ELF-1 (cell line): ENCODE results near the gene PALM3.
A peak's percentile ranks its signal among the peaks of the same experiment; 100 is the strongest.

Source experiments
- DNase-seq: peaks from one replicate; pipeline ENCODE4 v3.0.0-alpha.2; 2016; ENCODE audit warnings: low read depth, low spot score

PALM3 gene

DNA sequence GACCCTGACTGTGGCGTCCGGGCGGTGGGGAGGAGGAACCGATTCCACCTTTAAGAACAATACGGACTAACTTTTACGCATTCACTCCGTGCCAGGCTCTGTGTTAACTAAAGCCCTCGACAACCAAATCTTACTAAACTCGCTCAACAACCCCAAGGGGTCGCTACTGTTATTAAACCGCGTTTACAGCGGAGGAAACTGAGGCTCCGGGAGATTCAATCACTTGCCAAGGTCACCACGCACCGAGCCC, 27.5 kb upstream of the PALM3 start:
- DNase-seq = no peak

- no peak for DNase-seq
Observed at GRCh38 chr19:14088634-14089411, 26.9 kb upstream of the PALM3 start.

- DNase-seq = no peak
Observed at GRCh38 chr19:14086098-14086497, 24.2 kb upstream of the PALM3 start.

GRCh38 chr19:14085309-14085995, 23.6 kb upstream of the PALM3 start, which contains the start of gene C19orf67:
Gene C19orf67, minus strand, starts transcription at chr19:14085783. Its CDS starts 156 bp downstream, at chr19:14085627.
- peak; percentile 40 for DNase-seq

- no peak for DNase-seq
Observed at GRCh38 chr19:14082675-14082960, 20.7 kb upstream of the PALM3 start.

GRCh38 chr19:14081797-14082674, 20.2 kb upstream of the PALM3 start:
- no peak for DNase-seq

GRCh38 chr19:14080887-14081796, 19.3 kb upstream of the PALM3 start:
- DNase-seq = peak; percentile 99

GRCh38 chr19:14078411-14078810, 16.5 kb upstream of the PALM3 start:
- no peak for DNase-seq

- no peak for DNase-seq
Observed at GRCh38 chr19:14073925-14074838, 12.3 kb upstream of the PALM3 start.

- DNase-seq = peak; percentile 57
Observed at GRCh38 chr19:14073261-14073924, 11.5 kb upstream of the PALM3 start.

GRCh38 chr19:14072535-14073260, 10.8 kb upstream of the PALM3 start, which contains the start of gene MISP3:
Gene MISP3, plus strand, starts transcription at chr19:14072786. Its CDS starts 524 bp downstream, at chr19:14073310.
- DNase-seq = peak; percentile 42

DNA sequence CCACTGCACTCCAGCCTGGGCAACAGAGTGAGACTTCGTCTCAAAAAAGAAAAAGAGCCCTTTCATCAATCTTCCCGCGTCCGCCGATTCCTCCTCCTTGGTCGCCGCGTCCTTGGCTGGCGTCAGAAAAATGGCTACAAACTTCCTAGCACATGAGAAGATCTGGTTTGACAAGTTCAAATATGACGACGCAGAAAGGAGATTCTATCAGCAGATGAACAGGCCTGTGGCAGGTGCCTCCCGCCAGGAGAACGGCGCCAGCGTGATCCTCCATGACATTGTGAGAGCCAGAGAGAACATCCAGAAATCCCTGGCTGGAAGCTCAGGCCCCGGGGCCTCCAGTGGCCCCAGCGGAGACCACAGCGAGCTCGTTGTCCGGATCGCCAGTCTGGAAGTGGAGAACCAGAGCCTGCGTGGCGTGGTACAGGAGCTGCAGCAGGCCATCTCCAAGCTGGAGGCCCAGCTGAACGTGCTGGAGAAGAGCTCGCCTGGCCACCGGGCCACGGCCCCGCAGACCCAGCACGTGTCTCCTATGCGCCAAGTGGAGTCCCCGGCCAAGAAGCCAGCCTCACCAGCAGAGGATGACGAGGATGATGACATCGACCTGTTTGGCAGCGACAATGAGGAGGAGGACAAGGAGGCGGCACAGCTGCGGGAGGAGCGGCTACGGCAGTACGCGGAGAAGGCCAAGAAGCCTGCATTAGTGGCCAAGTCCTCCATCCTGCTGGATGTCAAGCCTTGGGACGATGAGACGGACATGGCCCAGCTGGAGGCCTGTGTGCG, 8.6 kb upstream of the PALM3 start:
- no peak for DNase-seq

DNA sequence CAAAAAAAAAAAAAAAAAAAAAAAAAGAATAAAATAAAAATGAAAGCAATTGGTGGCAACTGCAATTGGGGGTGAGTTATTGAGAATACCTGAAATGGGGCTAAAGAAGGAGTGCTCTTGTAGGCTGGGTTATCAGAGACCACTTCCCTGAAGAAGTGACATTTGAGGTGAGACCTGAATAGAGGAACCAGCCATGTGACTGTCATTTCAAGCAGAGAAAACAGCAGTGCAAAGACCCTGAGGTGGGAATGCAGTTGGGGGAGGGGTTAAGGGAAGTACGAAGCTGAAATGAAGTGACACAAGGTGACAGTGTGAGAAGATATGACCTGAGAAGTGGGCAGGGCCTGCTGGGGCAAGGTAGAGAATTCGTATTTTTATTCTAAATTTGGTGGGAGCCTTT, 4.3 kb upstream of the PALM3 start:
- DNase-seq = no peak

DNA sequence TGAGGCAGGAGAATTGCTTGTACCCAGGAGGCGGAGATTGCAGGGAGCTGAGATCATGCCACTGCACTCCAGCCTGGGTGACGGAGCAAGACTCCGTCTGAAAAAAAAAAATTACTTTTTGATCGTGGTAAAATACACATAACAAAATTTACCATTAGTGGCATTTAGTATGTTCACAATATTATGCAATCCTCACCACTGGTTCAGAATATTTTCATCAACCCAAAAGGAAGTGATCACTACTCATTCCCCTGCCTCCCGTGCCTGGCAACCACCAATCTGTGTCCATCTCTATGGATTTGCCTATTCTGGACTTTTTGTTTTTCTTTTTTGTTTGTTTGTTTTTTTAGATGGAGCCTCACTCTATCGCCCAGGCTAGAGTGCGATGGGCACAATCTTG, 1.2 kb upstream of the PALM3 start:
- no peak for DNase-seq

- DNase-seq = no peak
Observed at GRCh38 chr19:14062558-14062855, 631 bp upstream of the PALM3 start.

DNA sequence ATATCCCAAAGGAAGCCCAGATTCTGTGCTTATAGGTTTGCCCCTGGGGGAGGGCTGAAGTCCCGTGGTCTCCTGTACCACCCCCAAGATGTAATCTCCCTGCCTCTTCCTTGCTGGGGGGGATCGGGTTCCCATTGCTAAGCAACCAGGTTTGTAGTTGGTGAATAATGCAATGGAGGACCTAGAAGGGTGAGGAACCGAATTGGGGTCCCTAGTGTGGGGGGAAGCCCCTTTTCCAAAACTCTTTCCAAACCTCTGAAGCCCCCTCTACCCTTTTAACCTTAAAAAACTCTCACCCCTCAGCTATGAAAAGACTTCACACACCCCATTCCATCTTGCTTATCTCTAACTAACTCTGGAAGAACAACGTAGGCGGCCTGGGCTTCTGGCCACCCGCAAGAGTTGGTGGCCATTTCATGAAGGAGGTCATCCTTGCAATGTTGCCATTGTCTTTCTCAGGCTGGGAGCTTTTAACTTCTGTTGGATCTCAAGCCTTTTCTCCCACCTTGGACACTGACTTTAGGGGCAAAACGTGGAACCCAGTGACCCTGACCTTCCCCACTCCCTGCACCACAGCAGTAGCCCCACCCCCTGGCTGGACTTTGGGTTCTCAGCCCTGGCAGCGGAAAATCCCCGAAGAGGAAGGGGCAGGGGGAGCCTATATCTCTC, 661 bp downstream of the PALM3 start:
- no peak for DNase-seq

DNA sequence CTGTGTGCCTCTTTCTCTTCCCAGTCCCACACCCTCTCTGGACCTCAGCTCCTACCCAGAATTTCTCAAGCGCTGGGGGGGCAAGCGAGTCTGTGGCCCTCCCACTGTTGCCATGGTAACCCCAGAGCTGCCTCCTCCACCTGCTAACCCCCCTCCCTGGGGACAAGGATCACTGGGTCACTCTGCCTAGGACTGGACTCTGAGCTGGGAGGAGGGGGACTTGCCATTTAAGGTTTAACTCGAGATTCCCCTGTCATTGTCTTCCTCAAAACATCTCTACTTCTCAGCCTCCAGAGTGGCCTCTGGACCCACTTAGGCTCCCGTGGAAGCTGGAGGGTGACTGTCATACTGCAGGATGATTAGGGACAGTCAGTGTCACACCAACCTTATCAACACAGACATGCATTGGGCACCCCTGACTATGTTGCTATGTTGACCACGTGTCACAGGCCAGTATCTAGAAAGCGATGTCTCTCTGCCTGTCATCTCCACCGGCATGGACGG, 2.2 kb downstream of the PALM3 start:
- DNase-seq = no peak

DNA sequence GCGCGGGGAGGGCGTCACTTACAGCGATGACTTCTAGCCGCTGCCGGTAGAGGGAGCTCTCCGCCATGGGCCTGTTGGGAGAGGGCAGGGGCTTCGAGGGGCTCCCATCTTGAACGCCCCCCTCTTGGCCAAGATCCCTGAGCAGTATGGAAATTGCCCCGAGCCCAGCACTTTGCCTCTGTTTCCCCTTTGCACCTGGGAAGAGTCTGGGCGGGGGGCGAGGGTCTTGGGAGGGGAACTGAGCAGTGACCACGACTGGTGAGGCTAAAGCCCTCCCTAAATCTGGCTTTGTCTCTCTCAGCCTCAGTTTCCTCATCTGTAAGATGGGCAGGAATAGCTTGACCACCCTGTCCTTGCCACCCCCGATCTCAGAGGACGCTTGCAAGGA, 2.8 kb downstream of the PALM3 start:
- DNase-seq = peak; percentile 26
